GM12878 (cell line): Measurements from ENCODE around the gene KBTBD13. TPM values are rescaled to one million over a fixed set of nuclear protein-coding genes. Genes with fewer than 3 reads are reported as not detected.

Experiments used
- ATAC-seq: fragments of 200-7000 bp; cut with Tn5 transposase; 3 replicates; pipeline ENCODE4 v1.9.1; 2020; ENCODE audit warnings: mild to moderate bottlenecking, moderate library complexity
- BruUV-seq: library from RNA; stranded (reverse); fragments of 400-500 nt; replicated peaks from 2 replicates; lab custom pipeline; 2021; lab: Mats Ljungman, UMichigan
- CTCF ChIA-PET: fragments of 300-600 bp; sonication (Branson Sonifier 250); formaldehyde crosslinking; extraction: SDS; loops from one replicate; lab custom pipeline; 2021; ENCODE audit warnings: inconsistent platforms; lab: Yijun Ruan, JAX
- POLR2A ChIA-PET: fragments of 350-600 bp; formaldehyde crosslinking; extraction: SDS; loops from one replicate; lab custom pipeline; 2021; ENCODE audit warnings: inconsistent platforms; lab: Charles Lee
- RAD21 ChIA-PET: fragments of 300-600 bp; sonication (Branson Sonifier 250); formaldehyde crosslinking; loops from one replicate; lab custom pipeline; 2023; ENCODE audit warnings: antibody characterized with exemption; ENCODE audit not compliant: unreplicated experiment; lab: Charles Lee
- SMC1A ChIA-PET: fragments of 300-600 bp; sonication (Branson Sonifier 250); formaldehyde crosslinking; loops from one replicate; lab custom pipeline; 2023; ENCODE audit not compliant: unreplicated experiment, uncharacterized antibody; lab: Charles Lee
- DNase-seq: peaks from one replicate; pipeline ENCODE4 v3.0.0-alpha.2; 2011; ENCODE audit warnings: low read depth, low spot score
- FAIRE-seq: peaks from 3 replicates; lab custom pipeline; 2011; peaks lifted over from hg19 to GRCh38; lab: Jason Lieb, UNC
- H2AFZ ChIP-seq: 2 replicates; pipeline ENCODE4 v1.6.0; 2011; ENCODE audit warnings: low read depth, low read length, control low read depth; ENCODE audit not compliant: control insufficient read depth
- H3K27ac ChIP-seq: 2 replicates; pipeline ENCODE4 v1.5.1; 2011; ENCODE audit warnings: control low read depth; ENCODE audit not compliant: control insufficient read depth, insufficient read depth
- H3K27me3 ChIP-seq, 2 experiments: replicated peaks in 1 of 2; 2 replicates each; pipeline versions ENCODE4 v1.6.0 to v1.6.1; 2011; ENCODE audit warnings: low read length in 1 of 2; ENCODE audit not compliant: control insufficient read depth in 2 of 2, insufficient read depth in 2 of 2
- H3K36me3 ChIP-seq, 2 experiments: 2 replicates each; pipeline ENCODE4 v1.5.1; 2011; ENCODE audit warnings: low read length in 1 of 2; ENCODE audit not compliant: control insufficient read depth in 2 of 2, insufficient read depth in 2 of 2
- H3K4me1 ChIP-seq: 2 replicates; pipeline ENCODE4 v1.6.1; 2011; ENCODE audit warnings: mild to moderate bottlenecking, low read length, moderate library complexity, mixed read lengths; ENCODE audit not compliant: control insufficient read depth, insufficient read depth
- H3K4me2 ChIP-seq: 2 replicates; pipeline ENCODE4 v1.6.0; 2011; ENCODE audit warnings: control low read depth; ENCODE audit not compliant: control insufficient read depth, insufficient read depth
- H3K4me3 ChIP-seq: fragments of 200-600 bp; sonication (generic); 2 replicates; pipeline ENCODE4 v1.5.1; 2016
- H3K79me2 ChIP-seq: 2 replicates; pipeline ENCODE4 v1.6.0; 2011; ENCODE audit warnings: low read length; ENCODE audit not compliant: control insufficient read depth, insufficient read depth
- H3K9ac ChIP-seq: 2 replicates; pipeline ENCODE4 v1.8.0; 2011; ENCODE audit warnings: low read length, control low read depth, mixed read lengths; ENCODE audit not compliant: control insufficient read depth, insufficient read depth
- H3K9me3 ChIP-seq: replicated peaks from 3 replicates; pipeline ENCODE4 v1.5.1; 2011; ENCODE audit warnings: mild to moderate bottlenecking, low read length; ENCODE audit not compliant: control insufficient read depth, insufficient read depth
- H4K20me1 ChIP-seq: 2 replicates; pipeline ENCODE4 v1.6.0; 2011; ENCODE audit not compliant: control insufficient read depth, insufficient read depth
- BMI1 ChIP-seq: fragments of 450-650 bp; IDR thresholded peaks from 2 replicates; pipeline ENCODE4 v1.6.1; 2016; ENCODE audit warnings: mild to moderate bottlenecking, moderate library complexity, borderline replicate concordance
- IKZF2 ChIP-seq, 2 experiments: fragments of 450-650 bp; IDR thresholded peaks; 2 replicates each; pipeline ENCODE4 v1.6.1; 2017; ENCODE audit warnings: mild to moderate bottlenecking in 2 of 2, moderate library complexity in 2 of 2
- SREBF2 ChIP-seq: IDR thresholded peaks from 2 replicates; pipeline ENCODE4 v1.6.1; 2012; ENCODE audit warnings: mild to moderate bottlenecking, low read length
- TAF1 ChIP-seq: IDR thresholded peaks from 2 replicates; pipeline ENCODE4 v1.6.1; 2011; ENCODE audit warnings: mild to moderate bottlenecking, low read depth, low read length, borderline replicate concordance
- ZNF207 ChIP-seq: fragments of 450-650 bp; IDR thresholded peaks from 2 replicates; pipeline ENCODE4 v1.6.1; 2014; ENCODE audit warnings: antibody characterized with exemption, mild to moderate bottlenecking, borderline replicate concordance
- whole genome bisulfite sequencing: methylation state at CpG from one replicate; pipeline ENCODE4 v1.1.6; 2016; ENCODE audit warnings: low lambda C conversion rate; ENCODE audit not compliant: insufficient replicate concordance, insufficient coverage; ENCODE audit errors: missing lambda C conversion rate; 5-methylcytosine and 5-hydroxymethylcytosine counted together
- in situ Hi-C: fragments of 300-500 bp; cut with MboI; formaldehyde crosslinking; loops from 9 replicates; pipeline ENCODE4 v1.14.3; 2018; ENCODE audit warnings: mixed read lengths
- intact Hi-C: fragments of 100-400 bp; cut with micrococcal nuclease; formaldehyde crosslinking; loops from one replicate; pipeline ENCODE4 v1.14.2; 2022; ENCODE audit not compliant: unreplicated experiment
- polyA plus RNA-seq, 11 experiments: library from polyadenylated mRNA; depleted of rRNA in 4 of 11; unstranded in 6 of 11; stranded (reverse) in 5 of 11; fragments of >200 nt; fragmentation: Nextera tagmentation in 4 of 11; fragmentation: Illumina TruSeq in 1 of 11; extraction: Ambion mirVana in 4 of 11; extraction: Trizol in 1 of 11; gene quantifications; 1 replicate in 1 of 11; 2 replicates in 10 of 11; pipeline versions ENCODE4 v1.2.1 to v1.2.3, GENCODE V29; 2011 to 2016; ENCODE audit warnings: inconsistent platforms in 2 of 11, missing spikeins in 2 of 11, low read depth in 1 of 11
- total RNA-seq, 4 experiments: library from RNA; depleted of rRNA in 3 of 4; stranded (reverse); fragments of >200 nt in 3 of 4; fragmentation: Illumina TruSeq in 1 of 4; extraction: Trizol in 1 of 4; gene quantifications; 2 replicates each; pipeline versions ENCODE4 v1.2.1 to v1.2.3, GENCODE V29; 2013 to 2021
- TF ChIP-seq, protein P1 (sequence below): IDR thresholded peaks from 2 replicates; pipeline ENCODE4 v1.6.1; 2012; ENCODE audit warnings: improper control_type of control experiment, low read depth, low read length; ENCODE audit not compliant: insufficient replicate concordance
- TF ChIP-seq, protein P2 (sequence below): IDR thresholded peaks from 2 replicates; pipeline ENCODE4 v1.6.1; 2012; ENCODE audit warnings: low read length, inconsistent platforms

Gene KBTBD13
- total and polyA plus RNA-seq, 10 of the 15 experiments (the other 5 are each of a cell fraction or from before 2014, with no cell fraction given), result 0.06 TPM; not detected in 9

GRCh38 chr15:65110676-65111292 lies 34.2 kb downstream of the KBTBD13 start:
- CTCF ChIA-PET, result interaction anchor here (1.0 kb wide), 1 partner anchor 77 kb away, joined by 3 read pairs; no protein-coding TSS in a partner anchor
- 93% methylated on average over 3 of the region's 3 CpGs for WGBS
- Histone ChIP-seq H3K9ac (no peak overlapping the region), H3K4me3 (no peak overlapping the region), H3K4me1 (no peaks in the 10 kb centered on the region), H4K20me1 (no peaks in the 10 kb centered on the region), H2AFZ (no peak overlapping the region), H3K79me2 (no peaks in the 10 kb centered on the region)
- intact Hi-C loops, result no loop called here
- ATAC-seq (no peak), DNase-seq (no peak)
- no TSS peak for BruUV-seq
- POLR2A ChIA-PET, result interaction anchor here (0.6 kb wide), 1 partner anchor 127 kb away, joined by 3 read pairs; no protein-coding TSS in a partner anchor
- in situ Hi-C loops, result no loop called here
- no peak for TF ChIP-seq TAF1
- TF ChIP-seq ZNF207, result no peak
- TF ChIP-seq BMI1, result no peak
- no peak for TF ChIP-seq IKZF2 (IDR thresholded peaks at IDR 0.05)
- TF ChIP-seq SREBF2, result no peak
- TF ChIP-seq, protein P1, sequence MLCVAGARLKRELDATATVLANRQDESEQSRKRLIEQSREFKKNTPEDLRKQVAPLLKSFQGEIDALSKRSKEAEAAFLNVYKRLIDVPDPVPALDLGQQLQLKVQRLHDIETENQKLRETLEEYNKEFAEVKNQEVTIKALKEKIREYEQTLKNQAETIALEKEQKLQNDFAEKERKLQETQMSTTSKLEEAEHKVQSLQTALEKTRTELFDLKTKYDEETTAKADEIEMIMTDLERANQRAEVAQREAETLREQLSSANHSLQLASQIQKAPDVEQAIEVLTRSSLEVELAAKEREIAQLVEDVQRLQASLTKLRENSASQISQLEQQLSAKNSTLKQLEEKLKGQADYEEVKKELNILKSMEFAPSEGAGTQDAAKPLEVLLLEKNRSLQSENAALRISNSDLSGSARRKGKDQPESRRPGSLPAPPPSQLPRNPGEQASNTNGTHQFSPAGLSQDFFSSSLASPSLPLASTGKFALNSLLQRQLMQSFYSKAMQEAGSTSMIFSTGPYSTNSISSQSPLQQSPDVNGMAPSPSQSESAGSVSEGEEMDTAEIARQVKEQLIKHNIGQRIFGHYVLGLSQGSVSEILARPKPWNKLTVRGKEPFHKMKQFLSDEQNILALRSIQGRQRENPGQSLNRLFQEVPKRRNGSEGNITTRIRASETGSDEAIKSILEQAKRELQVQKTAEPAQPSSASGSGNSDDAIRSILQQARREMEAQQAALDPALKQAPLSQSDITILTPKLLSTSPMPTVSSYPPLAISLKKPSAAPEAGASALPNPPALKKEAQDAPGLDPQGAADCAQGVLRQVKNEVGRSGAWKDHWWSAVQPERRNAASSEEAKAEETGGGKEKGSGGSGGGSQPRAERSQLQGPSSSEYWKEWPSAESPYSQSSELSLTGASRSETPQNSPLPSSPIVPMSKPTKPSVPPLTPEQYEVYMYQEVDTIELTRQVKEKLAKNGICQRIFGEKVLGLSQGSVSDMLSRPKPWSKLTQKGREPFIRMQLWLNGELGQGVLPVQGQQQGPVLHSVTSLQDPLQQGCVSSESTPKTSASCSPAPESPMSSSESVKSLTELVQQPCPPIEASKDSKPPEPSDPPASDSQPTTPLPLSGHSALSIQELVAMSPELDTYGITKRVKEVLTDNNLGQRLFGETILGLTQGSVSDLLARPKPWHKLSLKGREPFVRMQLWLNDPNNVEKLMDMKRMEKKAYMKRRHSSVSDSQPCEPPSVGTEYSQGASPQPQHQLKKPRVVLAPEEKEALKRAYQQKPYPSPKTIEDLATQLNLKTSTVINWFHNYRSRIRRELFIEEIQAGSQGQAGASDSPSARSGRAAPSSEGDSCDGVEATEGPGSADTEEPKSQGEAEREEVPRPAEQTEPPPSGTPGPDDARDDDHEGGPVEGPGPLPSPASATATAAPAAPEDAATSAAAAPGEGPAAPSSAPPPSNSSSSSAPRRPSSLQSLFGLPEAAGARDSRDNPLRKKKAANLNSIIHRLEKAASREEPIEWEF, result no peak
- TF ChIP-seq, protein P2, sequence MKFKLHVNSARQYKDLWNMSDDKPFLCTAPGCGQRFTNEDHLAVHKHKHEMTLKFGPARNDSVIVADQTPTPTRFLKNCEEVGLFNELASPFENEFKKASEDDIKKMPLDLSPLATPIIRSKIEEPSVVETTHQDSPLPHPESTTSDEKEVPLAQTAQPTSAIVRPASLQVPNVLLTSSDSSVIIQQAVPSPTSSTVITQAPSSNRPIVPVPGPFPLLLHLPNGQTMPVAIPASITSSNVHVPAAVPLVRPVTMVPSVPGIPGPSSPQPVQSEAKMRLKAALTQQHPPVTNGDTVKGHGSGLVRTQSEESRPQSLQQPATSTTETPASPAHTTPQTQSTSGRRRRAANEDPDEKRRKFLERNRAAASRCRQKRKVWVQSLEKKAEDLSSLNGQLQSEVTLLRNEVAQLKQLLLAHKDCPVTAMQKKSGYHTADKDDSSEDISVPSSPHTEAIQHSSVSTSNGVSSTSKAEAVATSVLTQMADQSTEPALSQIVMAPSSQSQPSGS, result no peak
- TF ChIP-seq, all 136 proteins: peak for 0
- SMC1A ChIA-PET, result no interaction called here
- H3K27me3 ChIP-seq, result no peaks in the 10 kb centered on the region
- RAD21 ChIA-PET, result no interaction called here
- peaks cover 0 to 12% of the 10 kb centered on the region in 2 experiments; a peak in 2 of 4 replicates for H3K36me3 ChIP-seq
- H3K27ac ChIP-seq, result no peak overlapping the region
- FAIRE-seq, result no peak
- no peaks in the 10 kb centered on the region for H3K9me3 ChIP-seq
- H3K4me2 ChIP-seq, result no peak overlapping the region
